KBM-7 (cell line): ENCODE data around the gene CENPT.
"Not testable (repeated sequence)": the region's sequence is repeated elsewhere in the genome, so short reads cannot be mapped to it uniquely, and the experiment has no call there.

Experiments
- DNase-seq: peaks from one replicate; pipeline ENCODE4 v3.0.0-alpha.2; 2015
- in situ Hi-C: fragments of 300-500 bp; cut with MboI; formaldehyde crosslinking; loops from 2 replicates; pipeline ENCODE4 v1.14.3; 2020; ENCODE audit warnings: low sequenced_read_pairs, low pct_unique_long_range_greater_than_20kb, mixed read lengths

CENPT gene

DNA sequence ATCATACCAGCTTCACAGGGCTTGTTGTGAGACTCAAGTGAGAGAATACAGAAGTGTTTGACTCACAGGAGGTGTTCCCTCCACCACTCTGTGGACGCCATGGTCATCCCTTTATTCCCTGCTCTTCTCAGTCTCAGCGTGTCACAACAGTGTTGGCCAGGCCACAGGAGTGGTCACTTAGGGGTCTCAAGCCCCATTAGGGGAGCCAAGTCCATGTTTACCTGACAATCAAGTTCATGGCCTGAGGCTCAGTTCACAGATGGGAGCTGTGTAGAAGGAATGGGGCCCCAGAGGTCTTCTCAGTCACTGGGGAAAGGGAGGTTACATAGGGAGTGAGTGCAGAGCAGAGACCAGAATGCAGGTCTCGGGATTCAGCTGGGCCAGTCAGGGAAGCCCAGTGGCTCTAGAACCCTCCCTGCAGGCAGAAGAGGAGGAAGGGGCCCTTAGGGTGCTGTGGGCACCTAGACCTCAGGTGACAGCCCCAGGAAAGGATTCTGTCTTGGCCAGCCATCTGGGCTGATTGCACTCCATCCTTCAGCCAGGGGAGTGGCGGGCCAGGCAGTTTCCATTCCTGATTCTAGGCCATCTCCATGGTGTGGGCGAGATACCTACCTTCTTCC, 9.5 kb upstream of the CENPT start:
- in situ Hi-C loops, result no loop called here
- no peak for DNase-seq

DNA sequence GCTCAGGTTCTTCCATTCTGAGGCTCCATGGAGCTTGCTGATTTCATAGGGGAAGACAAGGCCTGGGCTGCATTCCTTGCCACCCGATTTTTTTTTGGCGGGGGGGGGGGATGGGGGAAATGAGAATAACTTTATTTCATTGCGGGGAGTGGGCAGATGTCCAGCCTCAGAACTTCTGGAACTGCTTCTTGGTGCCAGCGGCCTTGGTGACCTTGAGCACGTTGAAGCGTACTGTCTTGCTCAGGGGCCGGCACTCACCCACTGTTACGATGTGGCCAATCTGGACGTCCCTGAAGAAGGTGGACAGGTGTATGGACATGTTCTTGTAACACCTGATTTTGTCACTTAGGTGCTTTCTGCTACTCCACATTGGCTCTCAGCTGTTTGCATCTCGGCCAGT, 8.3 kb upstream of the CENPT start:
- in situ Hi-C loops, result no loop called here
- DNase-seq, result no peak

DNA sequence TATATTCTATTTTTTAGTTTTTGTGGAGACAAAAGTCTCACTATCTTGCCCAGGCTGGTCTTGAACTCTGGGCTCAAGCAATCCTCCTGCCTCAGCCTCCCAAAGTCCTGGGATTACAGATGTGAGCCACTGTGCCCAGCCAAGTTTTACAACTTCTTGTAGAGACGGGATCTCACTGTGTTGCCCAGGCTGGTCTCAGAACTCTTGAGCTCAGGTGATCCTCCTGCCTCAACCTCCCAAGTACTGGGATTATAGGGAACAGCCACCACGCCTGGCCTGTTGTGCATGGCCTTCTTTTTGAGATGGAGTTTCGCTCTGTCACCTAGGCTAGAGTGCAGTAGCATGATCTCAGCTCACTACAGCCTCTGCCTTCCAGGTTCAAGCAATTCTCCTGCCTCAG, 6.2 kb upstream of the CENPT start:
- no peak for DNase-seq
- in situ Hi-C loops, result no loop called here

DNA sequence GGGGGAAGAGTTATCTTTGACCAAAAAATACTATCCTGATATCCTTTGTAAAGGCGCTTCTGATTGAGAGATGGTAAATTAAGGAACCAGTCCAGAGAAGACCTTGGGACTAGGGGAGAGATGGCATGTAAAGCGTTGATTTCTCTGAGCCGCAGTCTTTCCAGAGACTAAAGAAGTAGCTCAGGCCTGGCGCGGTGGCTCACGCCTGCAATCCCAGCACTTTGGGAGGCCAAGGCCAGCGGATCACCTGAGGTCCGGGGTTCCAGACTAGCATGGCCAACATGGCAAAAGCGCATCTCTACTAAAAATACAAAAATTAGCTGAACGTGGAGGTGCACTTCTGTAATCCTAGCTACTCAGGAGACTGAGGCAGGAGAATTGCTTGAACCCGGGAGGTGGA, 625 bp upstream of the CENPT start:
- DNase-seq, result no peak
- in situ Hi-C loops, result no loop called here

DNA sequence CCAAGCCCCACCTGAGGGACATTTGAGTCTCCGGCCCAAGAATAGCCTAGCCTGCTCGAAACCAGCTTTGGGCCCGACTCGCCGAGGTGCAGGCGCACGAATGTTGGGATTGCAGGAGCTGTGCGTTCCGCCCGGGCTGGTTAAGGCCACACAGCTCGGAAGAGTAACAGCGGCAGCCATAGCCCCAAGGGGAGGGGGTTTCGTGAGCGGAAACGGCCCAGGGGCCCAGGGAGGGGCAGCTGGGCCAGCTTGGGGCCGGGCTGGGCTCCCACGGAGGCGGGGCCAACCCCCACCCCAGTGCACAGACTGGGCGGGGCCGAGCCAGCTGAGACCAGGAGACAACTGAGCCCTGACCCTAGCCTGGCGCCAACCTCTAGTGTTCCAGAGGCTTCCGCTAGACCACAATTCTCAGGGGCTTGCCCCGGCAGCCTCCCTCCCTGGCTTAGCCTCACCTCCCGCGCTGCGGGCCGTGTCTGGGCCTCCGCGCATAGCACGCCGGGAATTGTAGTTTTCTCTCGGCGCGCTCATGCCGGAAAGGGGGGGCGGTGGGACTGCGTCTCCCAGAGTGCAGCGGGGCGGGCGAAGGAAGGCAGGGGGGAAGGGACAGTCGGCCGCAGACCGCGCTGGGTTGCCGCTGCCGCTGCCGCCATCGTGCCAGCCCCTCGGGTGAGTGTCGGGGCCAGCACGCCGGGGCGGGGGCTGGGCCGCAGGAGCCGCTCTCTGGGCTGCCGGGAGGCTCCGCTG, 1.0 kb downstream of the CENPT start, which contains the start of gene NUTF2:
TSS of gene NUTF2 (plus strand) at position 614 of the 744 bp plus-strand sequence. CDS start 18,198 bp downstream, outside the sequence.
- in situ Hi-C loops, result no loop called here
- peak; percentile 98 for DNase-seq

DNA sequence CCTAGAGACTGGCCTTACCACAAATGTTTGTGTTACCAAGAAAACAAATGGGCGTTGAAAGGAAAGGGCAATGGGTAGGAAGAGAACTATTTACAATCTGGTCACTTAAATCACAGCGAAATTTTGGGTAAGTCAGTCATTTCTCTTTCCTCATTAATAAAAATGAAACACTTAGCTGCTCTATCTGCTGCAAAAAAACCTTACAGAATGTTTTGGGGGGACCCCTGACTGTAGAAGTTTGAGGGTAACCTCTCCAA, 1.5 kb downstream of the CENPT start:
- DNase-seq, result peak; percentile 22
- in situ Hi-C loops, result no loop called here

DNA sequence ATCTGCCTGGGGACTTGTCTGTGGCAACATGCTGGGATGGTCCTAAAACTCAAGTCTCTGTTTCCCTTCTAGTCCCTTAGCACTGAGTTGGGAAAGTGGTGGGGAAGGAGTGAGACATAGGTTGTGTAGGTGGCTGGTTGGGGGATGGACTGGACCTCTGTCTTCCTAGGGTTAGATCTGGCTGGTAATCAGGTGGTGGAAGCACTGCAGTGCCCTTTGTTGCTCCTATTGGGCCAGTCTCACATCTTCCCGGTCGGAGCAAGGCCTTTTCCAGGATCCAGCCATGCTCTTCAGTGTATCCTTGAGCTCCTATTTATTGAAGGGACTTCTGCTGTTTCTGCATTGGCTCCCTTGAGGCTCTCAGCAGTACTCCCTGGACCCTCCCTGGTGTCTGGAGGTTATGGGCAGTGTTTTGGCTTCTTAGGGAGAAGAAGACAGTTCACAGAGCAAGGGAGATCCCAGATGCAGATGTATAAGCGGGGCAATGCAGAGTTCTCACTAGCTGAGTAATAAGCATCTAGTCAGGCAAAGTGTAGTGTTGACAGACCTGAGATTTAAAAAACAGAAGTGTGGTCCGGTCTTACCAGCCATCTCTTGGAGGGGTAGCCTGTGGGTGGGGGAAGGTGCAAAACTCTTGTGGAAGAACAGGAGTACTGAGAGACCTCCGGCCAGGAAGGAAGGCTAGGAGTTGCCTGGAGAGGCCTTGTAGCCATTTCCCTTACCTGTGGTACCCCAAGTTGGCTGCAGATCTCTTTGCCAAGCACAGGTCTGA, 2.0 kb downstream of the CENPT start:
- peak; percentile 33 for DNase-seq
- in situ Hi-C loops, result no loop called here

DNA sequence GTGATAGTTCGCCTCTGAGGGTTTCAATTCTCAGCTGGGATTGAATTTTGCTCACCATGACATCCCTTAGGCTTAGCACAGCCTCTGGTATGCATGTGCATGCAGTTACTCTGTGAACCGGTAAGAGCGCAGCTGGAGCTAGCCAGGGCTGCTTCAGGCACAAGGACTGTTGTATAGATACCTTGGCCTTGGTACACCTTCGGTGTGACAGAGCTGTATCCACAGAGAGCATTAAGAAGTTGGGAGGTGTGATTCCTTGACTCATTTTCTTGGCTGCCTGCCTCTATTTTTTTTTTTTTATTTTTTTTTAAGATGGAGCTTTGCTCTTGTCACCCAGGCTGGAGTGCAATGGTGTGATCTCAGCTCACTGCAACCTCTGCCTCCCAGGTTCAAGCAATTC, 3.0 kb downstream of the CENPT start:
- no peak for DNase-seq
- in situ Hi-C loops, result no loop called here

DNA sequence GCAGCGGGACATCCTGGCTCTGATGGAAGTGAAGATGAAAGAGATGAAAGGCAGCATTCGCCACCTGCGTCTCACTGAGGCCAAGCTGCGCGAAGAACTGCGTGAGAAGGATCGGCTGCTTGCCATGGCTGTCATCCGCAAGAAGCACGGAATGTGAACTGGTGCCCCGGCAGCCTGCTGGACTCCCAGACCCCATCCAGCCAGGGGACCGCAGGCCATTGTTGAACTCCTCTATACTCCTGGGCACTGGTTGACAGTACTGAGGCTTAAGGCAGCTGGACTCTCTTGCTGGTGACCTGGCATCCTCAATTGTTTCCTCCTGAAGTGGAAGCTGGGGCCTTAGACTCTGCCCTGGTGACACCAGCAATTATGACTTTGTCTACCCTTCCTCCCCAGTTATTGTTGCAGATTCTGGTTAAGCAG, 4.1 kb downstream of the CENPT start:
- in situ Hi-C loops, result no loop called here
- DNase-seq, result no peak

DNA sequence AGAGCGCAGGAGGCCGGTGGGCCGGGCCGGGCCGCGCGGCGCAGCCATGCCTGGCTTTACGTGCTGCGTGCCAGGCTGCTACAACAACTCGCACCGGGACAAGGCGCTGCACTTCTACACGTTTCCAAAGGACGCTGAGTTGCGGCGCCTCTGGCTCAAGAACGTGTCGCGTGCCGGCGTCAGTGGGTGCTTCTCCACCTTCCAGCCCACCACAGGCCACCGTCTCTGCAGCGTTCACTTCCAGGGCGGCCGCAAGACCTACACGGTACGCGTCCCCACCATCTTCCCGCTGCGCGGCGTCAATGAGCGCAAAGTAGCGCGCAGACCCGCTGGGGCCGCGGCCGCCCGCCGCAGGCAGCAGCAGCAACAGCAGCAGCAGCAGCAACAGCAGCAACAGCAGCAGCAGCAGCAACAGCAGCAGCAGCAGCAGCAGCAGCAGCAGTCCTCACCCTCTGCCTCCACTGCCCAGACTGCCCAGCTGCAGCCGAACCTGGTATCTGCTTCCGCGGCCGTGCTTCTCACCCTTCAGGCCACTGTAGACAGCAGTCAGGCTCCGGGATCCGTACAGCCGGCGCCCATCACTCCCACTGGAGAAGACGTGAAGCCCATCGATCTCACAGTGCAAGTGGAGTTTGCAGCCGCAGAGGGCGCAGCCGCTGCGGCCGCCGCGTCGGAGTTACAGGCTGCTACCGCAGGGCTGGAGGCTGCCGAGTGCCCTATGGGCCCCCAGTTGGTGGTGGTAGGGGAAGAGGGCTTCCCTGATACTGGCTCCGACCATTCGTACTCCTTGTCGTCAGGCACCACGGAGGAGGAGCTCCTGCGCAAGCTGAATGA, 4.8 kb downstream of the CENPT start:
- peak; percentile 64 for DNase-seq
- in situ Hi-C loops, result no loop called here

DNA sequence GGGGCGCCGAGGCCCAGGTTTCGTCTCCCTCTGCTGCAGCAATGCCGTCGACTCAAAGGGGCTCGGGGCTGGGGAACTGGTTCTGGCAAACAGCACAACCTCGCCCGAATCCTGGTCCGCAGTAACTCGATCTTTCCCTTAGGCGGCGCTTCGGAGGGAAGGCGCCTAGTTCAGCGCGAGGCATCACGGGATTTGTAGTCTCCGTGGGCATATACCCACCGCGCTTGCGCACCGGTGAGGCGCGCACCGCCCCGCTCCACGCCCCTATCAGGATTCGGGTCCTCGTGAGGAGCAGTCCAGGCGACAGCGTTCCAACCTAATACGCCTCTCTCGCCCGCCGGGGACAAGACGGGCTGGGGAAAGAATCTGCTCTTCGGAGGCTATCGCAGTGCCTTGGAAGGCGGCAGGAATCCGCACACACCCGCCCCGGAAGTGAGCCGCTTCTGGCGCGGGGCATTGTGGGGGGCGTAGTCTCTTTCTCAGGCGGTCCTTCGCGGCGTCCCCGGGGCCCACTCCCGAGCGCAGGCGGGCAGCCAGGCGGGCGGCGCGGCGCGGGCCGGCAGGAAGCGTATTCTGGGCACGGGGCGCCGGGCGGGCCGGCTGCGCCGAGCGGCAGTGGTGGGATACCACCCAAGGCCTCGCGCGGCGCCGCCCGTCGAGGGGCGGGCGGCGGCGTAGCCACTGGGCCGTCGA, 5.5 kb downstream of the CENPT start, which contains the start of gene THAP11:
TSS of gene THAP11 (plus strand) at position 505 of the 693 bp plus-strand sequence. CDS start 235 bp downstream, outside the sequence.
- in situ Hi-C loops, result no loop called here

DNA sequence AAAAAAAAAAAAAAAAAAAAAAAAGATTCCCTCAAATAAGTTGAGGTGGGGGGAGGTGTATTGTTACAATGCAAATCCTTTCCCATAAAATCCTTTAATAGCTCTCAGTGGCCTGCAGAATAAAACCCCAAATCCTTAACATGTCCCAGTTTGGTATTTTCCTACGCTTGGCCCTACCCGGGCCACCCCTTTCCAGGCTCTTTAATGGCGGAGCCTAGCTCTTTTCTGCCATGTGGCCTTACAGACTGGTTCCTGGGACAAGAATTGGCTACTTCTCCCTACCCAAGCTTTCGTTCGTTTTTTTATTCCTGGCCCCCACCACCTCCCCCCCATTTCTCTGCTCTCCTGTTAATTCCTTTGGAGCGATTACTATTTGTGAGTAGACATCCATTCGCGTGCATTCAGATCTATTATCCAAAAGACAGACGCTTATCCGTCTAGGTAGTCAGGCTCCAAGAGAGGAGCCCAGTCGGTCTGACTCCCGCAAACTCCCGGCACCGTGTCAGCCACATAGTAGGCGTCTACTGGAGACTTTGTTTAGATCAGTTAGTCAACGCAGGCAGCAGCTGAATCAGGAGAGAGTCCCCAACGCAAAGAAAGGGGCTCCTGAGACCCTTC, 6.2 kb downstream of the CENPT start:
- DNase-seq, result no peak
- in situ Hi-C loops, result no loop called here

More for the DNA sequence above, 5.5 kb downstream of the CENPT start, which contains the start of gene THAP11:
- DNase-seq, result peak; percentile 97

DNA sequence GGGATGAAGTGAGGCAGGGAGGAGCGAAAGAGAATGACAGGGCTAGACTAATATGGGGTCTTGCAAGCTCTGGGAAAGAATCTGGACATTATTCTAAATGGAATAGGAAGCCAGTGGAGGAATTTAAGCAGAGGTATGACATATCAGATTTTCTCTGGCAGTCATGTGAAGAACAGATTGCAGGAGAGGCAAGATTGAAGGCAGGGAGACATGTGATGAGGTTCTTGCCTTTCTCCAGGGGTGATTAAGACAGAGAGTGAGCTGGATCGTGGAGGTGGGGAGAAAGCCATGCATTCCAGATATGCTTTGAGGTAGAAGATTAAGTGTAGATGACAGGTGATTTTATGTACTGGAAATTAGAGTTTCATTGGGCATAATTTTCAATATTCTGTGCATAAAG, 9.7 kb downstream of the CENPT start:
- in situ Hi-C loops, result no loop called here
- no peak for DNase-seq

DNA sequence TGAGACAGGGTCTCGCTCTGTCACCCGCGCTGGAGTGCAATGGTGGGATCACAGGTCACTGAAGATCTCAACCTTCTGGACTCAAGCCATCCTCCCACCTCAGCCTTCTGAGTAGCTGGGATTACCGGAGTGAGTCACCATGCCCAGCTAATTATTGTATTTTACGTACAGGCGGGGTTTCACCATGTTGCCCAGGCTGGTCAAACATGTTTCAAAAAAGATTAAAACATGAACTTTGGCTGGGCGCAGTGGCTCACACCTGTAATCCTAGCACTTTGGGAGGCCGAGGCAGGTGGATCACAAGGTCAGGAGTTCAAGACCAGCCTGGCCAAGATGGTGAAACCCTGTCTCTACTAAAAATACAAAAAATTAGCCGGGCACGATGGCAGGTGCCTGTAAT, 10.3 kb downstream of the CENPT start:
- in situ Hi-C loops, DNase-seq: not testable (repeated sequence)

DNA sequence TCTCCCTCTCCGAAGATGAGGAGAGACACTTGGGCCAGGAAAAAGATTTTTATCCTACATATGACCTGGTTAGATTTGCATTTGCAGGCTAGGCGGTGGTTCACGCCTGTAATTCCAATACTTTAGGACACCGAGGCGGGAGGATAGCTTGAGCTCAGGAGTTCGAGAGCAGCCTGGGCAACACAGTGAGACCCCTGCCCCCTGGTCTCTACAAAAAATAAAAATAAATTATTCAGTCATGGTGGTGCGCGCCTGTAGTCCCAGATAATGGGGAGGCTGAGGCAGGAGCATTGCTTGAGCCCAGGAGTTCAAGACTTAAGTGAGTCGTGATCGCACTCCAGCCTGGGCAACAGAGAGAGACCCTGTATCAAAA, 13.3 kb downstream of the CENPT start:
- in situ Hi-C loops, result no loop called here
- no peak for DNase-seq

DNA sequence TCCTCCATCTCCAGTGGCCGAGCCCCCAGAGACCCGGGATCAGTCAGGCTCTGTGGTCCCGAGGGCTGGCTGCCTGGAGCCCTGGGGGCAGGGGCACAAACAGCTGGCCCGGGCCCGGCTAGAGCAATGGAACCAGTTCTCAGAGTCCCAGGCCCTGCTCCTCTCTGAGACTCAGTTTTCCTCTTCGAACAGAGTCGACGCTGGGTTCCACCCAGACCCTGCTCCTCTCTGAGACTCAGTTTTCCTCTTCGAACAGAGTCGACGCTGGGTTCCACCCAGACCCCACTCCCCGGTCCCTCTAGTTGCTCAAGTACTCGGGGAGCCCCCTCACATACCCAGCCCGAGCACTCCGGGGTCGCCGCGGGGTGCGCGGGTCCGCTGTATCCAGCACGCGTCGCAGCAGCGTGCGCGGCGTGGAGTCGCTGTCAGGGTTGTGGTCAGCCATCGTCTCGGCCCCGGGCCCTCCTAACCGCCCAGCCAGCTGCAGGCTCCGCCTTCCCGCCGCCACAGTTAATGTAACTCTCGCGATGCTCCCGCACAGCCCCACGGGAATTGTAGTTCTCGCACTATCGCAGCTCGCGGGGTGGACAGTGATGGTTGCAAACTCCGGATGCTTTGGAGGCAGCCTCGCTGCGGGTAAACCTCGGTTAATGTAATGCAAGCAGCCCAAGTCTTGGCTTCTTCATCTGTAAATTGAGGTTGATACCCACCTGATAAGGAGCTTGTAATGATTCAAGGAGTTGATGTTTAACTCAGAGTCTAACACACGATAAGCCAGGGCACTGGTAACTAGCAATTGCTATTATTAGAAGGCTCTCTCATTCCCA, 13.9 kb downstream of the CENPT start:
- in situ Hi-C loops, result no loop called here
- DNase-seq, result peak; percentile 92

DNA sequence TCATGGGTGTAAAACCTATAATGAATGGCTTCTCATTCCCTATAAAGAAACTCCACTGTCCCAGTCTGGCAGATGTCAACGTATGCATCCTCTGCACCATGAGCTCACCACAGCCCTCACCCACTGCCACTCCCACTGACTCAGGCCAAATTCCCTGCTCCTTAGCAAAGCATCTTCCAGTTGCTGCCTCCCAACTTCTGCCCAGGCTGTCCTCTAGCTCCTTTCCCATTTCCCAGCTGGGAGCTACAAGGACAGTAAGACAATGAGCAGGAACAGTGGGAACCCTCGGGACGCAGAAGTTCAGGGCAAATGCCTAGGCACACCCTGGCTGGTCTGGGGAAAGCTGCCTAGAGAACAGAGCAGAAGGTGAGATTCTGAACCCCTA, 14.5 kb downstream of the CENPT start:
- no peak for DNase-seq
- in situ Hi-C loops, result no loop called here

DNA sequence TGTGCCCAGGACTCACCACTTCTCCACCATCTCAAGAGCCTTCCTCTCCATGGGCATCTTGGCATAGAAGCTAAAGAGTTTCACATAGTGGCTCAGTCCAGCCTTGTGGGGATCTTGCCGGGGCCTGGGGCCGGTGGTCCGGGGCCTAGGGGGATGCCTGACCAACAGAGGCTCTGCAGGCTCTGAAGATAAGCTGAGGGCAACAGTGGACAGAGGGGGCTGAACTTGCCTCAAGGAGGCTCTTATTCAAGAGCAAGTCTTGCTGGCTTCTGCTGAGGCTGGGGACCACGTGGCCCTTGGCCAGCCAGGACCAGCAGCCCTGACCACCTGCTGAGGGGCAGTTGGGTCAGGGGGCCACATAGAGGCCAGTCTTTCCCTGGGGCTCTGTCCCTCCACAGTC, 18.8 kb downstream of the CENPT start:
- no peak for DNase-seq
- in situ Hi-C loops, result no loop called here
